Lung (tissue), 12 donors: ENCODE data around the gene ADARB1. TPM values are rescaled to one million over a fixed set of nuclear protein-coding genes. Genes with fewer than 3 reads are reported as not detected.

Source experiments
- ATAC-seq: fragments of 200-7000 bp; cut with Tn5 transposase; one replicate; pipeline ENCODE4 v1.9.1; 2020; ENCODE audit warnings: moderate number of reproducible peaks; ENCODE audit not compliant: insufficient read depth, low FRiP score
- DNase-seq, 3 donors: peaks; one replicate each; pipeline ENCODE4 v3.0.0-alpha.2; 2013 to 2017
- H3K27ac ChIP-seq, 2 donors: one replicate each; pipeline ENCODE4 v1.5.1; 2013; ENCODE audit warnings: mild to moderate bottlenecking in 2 of 2, moderate library complexity in 2 of 2, control low read depth in 1 of 2, inconsistent platforms in 1 of 2, low read depth in 1 of 2, low read length in 1 of 2
- H3K27me3 ChIP-seq, 3 donors: one replicate each; pipeline ENCODE4 v1.5.1; 2013; ENCODE audit warnings: low read length in 2 of 3; ENCODE audit not compliant: control insufficient read depth in 3 of 3, insufficient read depth in 3 of 3
- H3K36me3 ChIP-seq, 4 donors: one replicate each; pipeline ENCODE4 v1.5.1; 2013; ENCODE audit warnings: low read length in 4 of 4, mild to moderate bottlenecking in 1 of 4, moderate library complexity in 1 of 4; ENCODE audit not compliant: control insufficient read depth in 4 of 4, insufficient read depth in 4 of 4
- H3K4me1 ChIP-seq, 5 donors: one replicate each; pipeline ENCODE4 v1.5.1; 2013; ENCODE audit warnings: low read length in 5 of 5, mild to moderate bottlenecking in 2 of 5, moderate library complexity in 1 of 5; ENCODE audit not compliant: control insufficient read depth in 5 of 5, insufficient read depth in 5 of 5
- H3K4me3 ChIP-seq: one replicate; pipeline ENCODE4 v1.5.1; 2013; ENCODE audit warnings: mild to moderate bottlenecking, control low read depth, moderate library complexity
- H3K9ac ChIP-seq, 2 donors: one replicate each; pipeline ENCODE4 v1.5.1; 2013; ENCODE audit warnings: low read length in 2 of 2, control low read depth in 1 of 2; ENCODE audit not compliant: insufficient read depth in 1 of 2
- H3K9me3 ChIP-seq, 4 donors: one replicate each; pipeline ENCODE4 v1.5.1; 2013; ENCODE audit warnings: low read length in 3 of 4, mild to moderate bottlenecking in 1 of 4, moderate library complexity in 1 of 4; ENCODE audit not compliant: control insufficient read depth in 4 of 4, insufficient read depth in 3 of 4
- WGBS, 2 donors: extraction: QIAGEN DNeasy Blood & Tissue Kit; methylation state at CpG; one replicate each; pipeline ENCODE4 v1.1.7; 2013; 5-methylcytosine and 5-hydroxymethylcytosine counted together
- polyA plus RNA-seq, 2 donors: library from polyadenylated mRNA; stranded (reverse); fragments of 200-250 nt; gene quantifications; one replicate each; pipeline ENCODE4 v1.2.1, GENCODE V29; 2013
- total RNA-seq, 2 donors: library from RNA; depleted of rRNA in 1 of 2; stranded (reverse); fragments of >200 nt in 1 of 2; gene quantifications; one replicate each; pipeline ENCODE4 v1.2.1, GENCODE V29; 2014 to 2021
- TF ChIP-seq, protein P1 (sequence below): IDR thresholded peaks from 2 replicates; pipeline ENCODE4 v1.5.1; 2012; ENCODE audit warnings: mild to moderate bottlenecking; ENCODE audit errors: control extremely low read depth, extremely low read depth
- donor health status: control.
- donor health status: control.
- donor health status: Bipolar disorder and iron deficiency.
- donor health status: healthy.
- donor health status: DM: yes; HTN: yes; CAD: no.

ADARB1 gene
- total and polyA plus RNA-seq, 4 donors: 13.4 to 47.7 (median 32.6) TPM

DNA sequence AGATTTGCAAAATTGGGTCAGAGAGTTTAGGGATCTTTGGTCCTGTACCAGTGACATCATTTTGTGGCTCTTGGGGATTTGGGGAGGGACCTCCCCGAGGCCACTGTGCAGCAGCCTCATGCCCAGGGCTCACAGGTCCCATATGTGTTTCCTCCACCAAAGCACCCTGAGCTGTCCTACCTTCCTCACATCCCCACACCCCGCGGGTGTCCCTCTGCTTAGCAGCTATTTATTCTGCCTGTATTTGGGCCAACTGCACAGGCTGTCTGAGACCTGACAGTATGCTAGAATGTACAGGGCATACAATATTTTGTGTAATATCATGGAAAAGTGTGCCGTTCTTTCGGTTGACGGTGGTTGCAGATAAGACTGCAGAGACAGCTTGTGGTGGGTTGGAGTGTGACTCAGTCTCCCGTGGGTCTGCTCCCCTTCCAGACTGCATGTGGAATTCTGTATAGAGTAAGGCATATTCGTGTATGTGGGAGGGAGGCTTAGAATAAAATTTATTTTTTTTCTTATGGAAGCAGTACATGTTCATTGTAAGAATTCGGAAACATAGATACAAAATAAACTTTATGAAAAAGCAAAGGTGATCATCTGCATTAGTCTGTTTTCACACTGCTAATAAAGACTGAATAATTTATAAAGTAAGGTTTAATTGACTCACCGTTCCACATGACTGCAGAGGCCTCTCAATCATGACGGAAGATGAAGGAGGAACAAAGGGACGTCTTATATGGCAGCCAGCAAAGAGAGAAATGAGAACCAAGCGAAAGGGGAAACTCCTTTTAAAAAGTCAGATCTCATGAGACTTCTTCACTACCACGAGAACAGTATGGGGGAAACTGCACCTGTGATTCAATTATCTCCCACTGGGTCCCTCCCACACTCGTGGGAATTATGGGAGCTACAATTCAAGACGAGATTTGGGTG is 84.4 kb downstream of the ADARB1 start:
- ATAC-seq (no peak), DNase-seq (no peak)
- Histone ChIP-seq H3K4me3 (no peak overlapping the region), H3K9ac (no peak overlapping the region), H3K9me3 (no peaks in the 10 kb centered on the region), H3K27ac (no peak overlapping the region), H3K36me3 (peaks cover 0 to 6% (median 3%) of the 10 kb centered on the region in 4 donors), H3K27me3 (no peaks in the 10 kb centered on the region), H3K4me1 (peaks cover 0 to 2% (median 0%) of the 10 kb centered on the region in 5 donors)
- TF ChIP-seq, protein P1, sequence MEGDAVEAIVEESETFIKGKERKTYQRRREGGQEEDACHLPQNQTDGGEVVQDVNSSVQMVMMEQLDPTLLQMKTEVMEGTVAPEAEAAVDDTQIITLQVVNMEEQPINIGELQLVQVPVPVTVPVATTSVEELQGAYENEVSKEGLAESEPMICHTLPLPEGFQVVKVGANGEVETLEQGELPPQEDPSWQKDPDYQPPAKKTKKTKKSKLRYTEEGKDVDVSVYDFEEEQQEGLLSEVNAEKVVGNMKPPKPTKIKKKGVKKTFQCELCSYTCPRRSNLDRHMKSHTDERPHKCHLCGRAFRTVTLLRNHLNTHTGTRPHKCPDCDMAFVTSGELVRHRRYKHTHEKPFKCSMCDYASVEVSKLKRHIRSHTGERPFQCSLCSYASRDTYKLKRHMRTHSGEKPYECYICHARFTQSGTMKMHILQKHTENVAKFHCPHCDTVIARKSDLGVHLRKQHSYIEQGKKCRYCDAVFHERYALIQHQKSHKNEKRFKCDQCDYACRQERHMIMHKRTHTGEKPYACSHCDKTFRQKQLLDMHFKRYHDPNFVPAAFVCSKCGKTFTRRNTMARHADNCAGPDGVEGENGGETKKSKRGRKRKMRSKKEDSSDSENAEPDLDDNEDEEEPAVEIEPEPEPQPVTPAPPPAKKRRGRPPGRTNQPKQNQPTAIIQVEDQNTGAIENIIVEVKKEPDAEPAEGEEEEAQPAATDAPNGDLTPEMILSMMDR: no peak
- 80 to 81% methylated on average over 16 of the region's 16 CpGs for WGBS, 2 donors

DNA sequence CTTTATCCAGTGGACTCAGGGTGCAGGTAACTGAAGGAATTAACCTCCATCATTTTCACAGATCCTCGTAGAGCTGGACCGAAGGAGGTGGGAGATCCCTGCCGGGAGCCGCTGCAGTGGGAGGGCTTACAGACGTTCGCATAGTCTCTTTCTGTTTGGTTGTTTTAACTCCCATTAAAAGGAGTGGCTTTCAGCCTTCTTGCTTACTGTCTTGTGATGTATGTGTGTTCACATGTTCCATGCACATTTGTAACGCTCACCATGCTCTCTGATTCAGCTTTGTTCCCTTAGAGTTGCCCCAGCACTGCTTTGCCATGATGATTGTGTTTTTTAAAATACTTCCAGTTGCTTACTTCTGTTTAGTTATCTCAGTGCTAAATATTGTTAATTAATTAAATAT is 85.8 kb downstream of the ADARB1 start:
- 96 to 97% methylated on average over 7 of the region's 7 CpGs for WGBS, 2 donors
- Histone ChIP-seq H3K4me1 (peaks cover 0 to 5% (median 0%) of the 10 kb centered on the region in 5 donors), H3K9me3 (no peaks in the 10 kb centered on the region), H3K27me3 (no peaks in the 10 kb centered on the region), H3K9ac (no peak overlapping the region), H3K27ac (no peak overlapping the region), H3K4me3 (no peak overlapping the region), H3K36me3 (peaks cover 0 to 5% (median 3%) of the 10 kb centered on the region in 4 donors)
- TF ChIP-seq, protein P1: no peak
- DNase-seq (no peak), ATAC-seq (no peak)

DNA sequence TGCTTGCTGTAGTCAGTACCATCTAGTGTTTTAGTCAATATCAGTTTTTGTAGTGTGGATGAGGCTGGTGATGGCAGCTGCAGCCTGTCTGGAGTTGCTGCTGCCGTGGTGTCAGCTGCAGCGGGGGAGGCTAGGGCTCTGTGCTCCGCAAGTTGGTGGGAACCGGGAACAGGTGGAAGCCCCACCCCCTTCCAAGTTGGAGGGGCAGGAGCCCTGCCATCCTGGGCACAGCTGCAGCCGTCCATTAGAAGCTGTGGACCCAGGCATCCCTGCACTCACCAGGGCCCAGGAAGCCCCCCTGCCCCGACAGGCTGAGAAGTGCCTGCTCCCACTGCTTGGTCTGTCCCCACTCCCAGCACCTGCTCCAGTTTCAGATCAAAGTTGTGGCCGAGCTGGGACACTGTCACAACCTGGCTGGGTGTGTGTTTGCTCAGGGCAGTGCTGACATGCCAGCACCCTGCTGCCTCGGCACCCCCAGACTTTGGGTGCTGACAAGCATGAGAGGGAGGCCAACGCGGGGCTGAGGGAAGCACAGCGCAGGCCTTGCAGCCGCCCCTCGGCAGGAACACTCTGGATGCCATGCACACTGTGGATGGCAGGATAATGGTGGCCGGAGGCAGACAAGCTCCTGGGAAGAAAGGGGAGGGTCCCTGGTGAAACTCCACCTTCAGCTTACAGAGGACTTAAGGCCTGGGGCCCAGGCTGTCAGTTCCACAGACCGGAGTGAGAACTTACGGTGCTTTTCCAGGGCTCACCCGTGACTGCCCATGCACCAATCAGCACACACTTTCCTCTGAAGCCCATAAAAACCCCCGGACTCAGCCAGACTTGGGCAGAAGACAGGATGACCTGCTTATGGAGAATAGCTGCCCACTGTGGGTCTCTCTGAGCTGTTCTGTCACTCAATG is 86.9 kb downstream of the ADARB1 start:
- H3K4me1 ChIP-seq: peaks cover 0 to 5% (median 0%) of the 10 kb centered on the region in 5 donors
- no peak overlapping the region for H3K9ac ChIP-seq
- 85 to 87% methylated on average over 18 of the region's 18 CpGs for WGBS, 2 donors
- ATAC-seq: no peak
- DNase-seq: no peak
- H3K36me3 ChIP-seq: peaks cover 0 to 4% (median 1%) of the 10 kb centered on the region in 4 donors
- H3K27ac ChIP-seq: no peak overlapping the region
- TF ChIP-seq, protein P1: no peak
- H3K9me3 ChIP-seq: no peaks in the 10 kb centered on the region
- no peak overlapping the region for H3K4me3 ChIP-seq
- no peaks in the 10 kb centered on the region for H3K27me3 ChIP-seq
